ENCODE data around the gene RCC2. TPM values are rescaled to one million over a fixed set of nuclear protein-coding genes. Genes with fewer than 3 reads are reported as not detected.
"Not testable (repeated sequence)": the region's sequence is repeated elsewhere in the genome, so short reads cannot be mapped to it uniquely, and the experiment has no call there.

The RCC2 gene
- total RNA-seq, 2 donors from 2014 or later: 112 to 181 TPM

DNA sequence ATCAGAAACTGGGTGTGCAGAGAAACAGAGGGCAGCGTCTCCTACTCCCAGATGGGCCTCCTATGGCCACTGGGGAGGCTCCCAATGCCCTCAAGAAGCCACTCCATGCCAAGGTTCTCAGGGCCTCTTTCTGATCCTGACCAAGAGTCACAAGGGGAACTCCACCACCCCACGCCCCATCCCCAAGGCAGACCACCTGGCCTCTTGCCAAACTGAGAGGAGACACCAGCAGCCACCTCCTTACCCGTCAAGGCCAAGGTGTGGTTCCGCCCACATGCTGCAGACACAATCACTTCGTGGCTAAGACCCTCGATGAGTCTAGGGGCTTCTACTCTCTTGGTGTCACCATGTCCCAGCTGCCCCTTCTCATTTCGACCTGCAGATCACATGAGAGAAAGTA lies 17.0 kb downstream of the RCC2 start:
- no peak overlapping the region for H3K27ac Mint-ChIP-seq
- DNase-seq (ENCODE audit: low spot score): no peak
- ATAC-seq: no peak
- no peaks in the 10 kb centered on the region for H3K27me3 Mint-ChIP-seq
- H3K4me3 Mint-ChIP-seq: no peak overlapping the region
- H3K4me1 Mint-ChIP-seq (ENCODE audit: low read depth in 2 of 2): peaks cover 20 to 22% of the 10 kb centered on the region in 2 donors
- no peaks in the 10 kb centered on the region for H3K9me3 Mint-ChIP-seq
- H3K36me3 Mint-ChIP-seq: peaks cover 31% of the 10 kb centered on the region

DNA sequence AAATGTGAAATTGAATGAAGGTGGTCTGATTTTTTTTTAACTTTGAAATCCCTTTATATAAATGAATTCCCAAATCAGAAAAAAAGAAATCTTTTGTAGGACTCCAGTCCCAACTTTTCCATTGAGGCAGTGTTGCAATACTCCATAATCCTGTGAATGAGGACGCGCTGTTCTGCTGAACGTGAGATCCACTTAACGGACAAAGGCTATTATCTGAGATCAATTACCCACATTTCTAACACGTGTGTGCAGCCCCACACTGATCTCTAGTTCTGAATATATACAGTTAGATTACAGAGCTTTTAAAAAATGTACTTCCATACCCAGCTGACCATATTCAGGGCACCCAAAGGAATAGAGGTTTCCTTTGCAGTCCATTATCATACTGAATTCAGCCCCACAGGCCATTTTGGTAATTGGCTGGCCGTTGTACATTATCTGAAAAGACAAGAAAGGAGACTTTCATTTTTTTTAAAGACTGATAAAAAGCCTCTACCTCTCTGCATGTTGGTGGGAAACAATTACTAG lies 19.0 kb downstream of the RCC2 start:
- H3K36me3 Mint-ChIP-seq: peaks cover 27% of the 10 kb centered on the region
- H3K27ac Mint-ChIP-seq: no peak overlapping the region
- H3K9me3 Mint-ChIP-seq: no peaks in the 10 kb centered on the region
- no peaks in the 10 kb centered on the region for H3K27me3 Mint-ChIP-seq
- DNase-seq (ENCODE audit: low spot score) (no peak), ATAC-seq (no peak)
- peaks cover 20 to 22% of the 10 kb centered on the region in 2 donors for H3K4me1 Mint-ChIP-seq (ENCODE audit: low read depth in 2 of 2)
- H3K4me3 Mint-ChIP-seq: no peak overlapping the region

DNA sequence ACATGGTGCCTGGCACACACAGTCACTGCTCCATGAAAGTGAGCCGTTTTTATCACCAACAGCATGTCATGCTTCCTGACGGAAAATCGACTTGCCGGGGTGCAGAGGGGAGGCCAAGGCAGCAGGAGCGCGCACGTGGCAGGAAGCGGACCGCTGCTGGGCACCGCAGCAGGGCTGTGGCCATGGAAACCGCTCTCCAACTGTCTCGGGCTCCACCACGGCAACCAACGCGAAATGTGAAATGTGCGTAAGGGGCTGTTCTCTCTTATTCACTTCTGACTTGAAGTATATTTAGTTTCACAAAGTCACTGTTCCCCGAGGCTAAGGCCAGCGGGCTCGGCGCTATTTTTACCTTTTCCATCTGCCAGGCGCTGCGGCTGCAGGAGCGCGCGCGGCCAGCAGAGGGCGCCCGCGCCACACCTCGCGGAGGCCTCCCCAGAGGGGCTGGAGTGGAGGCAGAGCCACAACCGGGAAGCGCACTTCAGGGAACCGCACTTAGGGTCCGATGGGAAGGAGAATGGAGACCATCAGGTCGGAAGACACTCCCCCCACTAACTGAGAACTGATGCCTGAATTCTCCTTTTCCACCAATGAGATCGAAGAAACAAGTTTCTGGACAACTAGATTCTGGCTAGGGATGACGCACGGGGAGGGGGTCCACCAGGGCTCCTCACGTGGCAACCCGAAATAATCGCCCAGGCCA lies 19.7 kb downstream of the RCC2 start:
- H3K9me3 Mint-ChIP-seq: no peaks in the 10 kb centered on the region
- H3K27me3 Mint-ChIP-seq: no peaks in the 10 kb centered on the region
- ATAC-seq (peak; percentile 71 to 79), DNase-seq (ENCODE audit: low spot score) (peak; percentile 74)
- no peak overlapping the region for H3K27ac Mint-ChIP-seq
- H3K4me1 Mint-ChIP-seq (ENCODE audit: low read depth in 2 of 2): peaks cover 14 to 17% of the 10 kb centered on the region in 2 donors
- peaks cover 26% of the 10 kb centered on the region for H3K36me3 Mint-ChIP-seq
- no peak overlapping the region for H3K4me3 Mint-ChIP-seq

DNA sequence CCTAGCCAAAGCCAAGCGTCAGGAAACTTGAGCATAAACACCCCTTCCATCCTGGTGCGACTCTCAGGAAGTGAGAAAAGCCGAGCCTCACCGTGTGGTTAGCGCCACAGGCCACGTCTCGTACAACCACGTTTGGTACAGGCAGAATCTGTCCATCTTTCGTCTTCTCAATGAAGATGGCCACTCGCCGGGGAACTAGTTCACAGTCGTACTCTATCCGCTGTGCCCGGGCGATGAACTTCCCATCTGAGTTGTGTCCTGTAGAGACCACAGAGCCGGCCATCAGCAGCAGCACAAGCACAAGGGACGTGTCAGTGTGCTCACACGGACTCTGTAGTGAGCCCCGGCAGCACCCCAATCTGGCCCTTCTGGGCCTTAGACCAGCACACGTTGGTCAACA lies 23.1 kb downstream of the RCC2 start:
- Mint-ChIP-seq H3K36me3 (peaks cover 20% of the 10 kb centered on the region), H3K4me1 (ENCODE audit: low read depth in 2 of 2) (peaks cover 9 to 17% of the 10 kb centered on the region in 2 donors), H3K9me3 (no peaks in the 10 kb centered on the region), H3K27ac (no peak overlapping the region), H3K4me3 (no peak overlapping the region), H3K27me3 (no peaks in the 10 kb centered on the region)
- ATAC-seq (no peak), DNase-seq (ENCODE audit: low spot score) (no peak)

DNA sequence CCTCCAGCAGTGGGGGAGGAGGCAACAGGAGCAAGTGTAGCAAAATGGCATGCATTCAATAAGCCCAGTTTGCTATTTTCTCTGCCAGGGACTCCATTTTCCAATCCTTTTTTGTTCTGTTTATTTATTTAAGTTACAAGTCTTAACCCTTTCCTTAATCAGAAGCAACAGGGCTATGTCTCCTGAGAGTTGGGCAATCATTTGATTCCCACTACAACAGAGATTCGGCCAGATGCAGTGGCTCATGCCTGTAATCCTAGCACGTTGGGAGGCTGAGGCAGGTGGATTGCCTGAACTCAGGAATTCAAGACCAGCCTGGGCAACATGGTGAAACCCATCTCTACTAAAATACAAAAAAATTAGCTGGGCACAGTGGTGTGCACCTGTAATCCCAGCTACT lies 25.5 kb downstream of the RCC2 start:
- no peaks in the 10 kb centered on the region for H3K9me3 Mint-ChIP-seq

DNA sequence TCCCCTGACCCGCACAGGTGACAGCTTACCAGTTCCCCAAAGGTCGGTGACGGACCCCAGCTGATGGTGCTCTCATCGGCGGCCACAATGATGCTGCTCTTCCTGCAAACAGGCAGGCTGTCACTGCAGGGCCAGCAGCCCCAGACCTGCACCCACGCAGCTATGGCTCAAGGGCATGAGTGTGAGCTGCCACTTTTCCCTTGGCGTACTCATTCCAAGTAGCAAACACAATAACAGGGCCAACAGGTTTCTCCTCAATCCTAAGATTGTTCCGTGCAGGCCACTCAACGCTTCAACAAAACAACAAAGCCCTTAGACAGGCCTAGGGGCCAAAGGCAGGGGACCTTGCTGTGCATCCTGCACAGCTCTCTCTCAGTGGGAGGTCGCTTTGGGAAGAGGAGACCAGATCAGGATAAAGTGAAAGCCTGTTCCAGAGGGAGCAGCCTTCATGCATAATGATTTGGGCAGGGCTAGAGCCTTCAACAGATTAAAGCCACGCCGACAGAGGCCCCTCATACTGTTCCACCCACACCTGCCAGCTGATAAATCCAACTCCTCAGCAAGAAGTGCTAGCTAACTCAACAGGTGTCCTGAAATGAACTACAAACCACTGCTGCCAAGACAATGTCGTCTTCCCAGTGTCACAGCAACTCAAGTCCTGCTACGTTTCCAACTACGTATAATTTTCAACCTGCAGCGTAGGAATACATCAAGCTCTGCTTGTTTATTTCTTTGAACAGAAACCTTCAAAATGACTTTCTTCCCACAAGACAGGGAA lies 27.2 kb downstream of the RCC2 start:
- peaks cover 28% of the 10 kb centered on the region for H3K36me3 Mint-ChIP-seq

More for the DNA sequence above, 25.5 kb downstream of the RCC2 start:
- H3K36me3 Mint-ChIP-seq: peaks cover 19% of the 10 kb centered on the region
- ATAC-seq (no peak), DNase-seq (ENCODE audit: low spot score) (no peak)
- no peaks in the 10 kb centered on the region for H3K27me3 Mint-ChIP-seq
- H3K4me3 Mint-ChIP-seq: no peak overlapping the region
- H3K27ac Mint-ChIP-seq: no peak overlapping the region
- peaks cover 9 to 13% of the 10 kb centered on the region in 2 donors for H3K4me1 Mint-ChIP-seq (ENCODE audit: low read depth in 2 of 2)

DNA sequence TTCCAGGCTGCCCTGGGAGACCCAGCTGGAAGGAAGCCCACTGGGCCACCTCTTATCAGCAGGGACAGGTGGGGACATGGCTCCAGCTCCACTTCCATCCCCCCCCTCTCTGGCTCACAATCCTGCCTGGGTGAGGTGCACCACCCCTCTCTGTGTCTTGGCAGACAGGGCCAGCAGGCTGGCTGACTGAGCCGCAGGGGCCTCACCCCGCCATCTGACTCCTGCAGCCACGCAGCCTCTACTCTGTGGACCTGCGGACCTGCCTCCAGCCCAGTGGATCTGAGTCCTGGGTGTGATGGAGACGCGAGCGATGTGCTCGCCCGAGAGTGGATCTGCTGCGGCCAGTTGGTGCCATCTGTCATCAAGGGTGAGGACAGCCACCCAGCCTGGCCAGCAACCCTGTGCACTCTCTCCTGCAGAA lies 30.1 kb downstream of the RCC2 start:
- no peak overlapping the region for H3K27ac Mint-ChIP-seq
- no peak overlapping the region for H3K4me3 Mint-ChIP-seq
- H3K27me3 Mint-ChIP-seq: no peaks in the 10 kb centered on the region
- H3K36me3 Mint-ChIP-seq: peaks cover 27% of the 10 kb centered on the region
- no peak for DNase-seq (ENCODE audit: low spot score)
- ATAC-seq: no peak
- no peaks in the 10 kb centered on the region for H3K9me3 Mint-ChIP-seq
- peaks cover 9 to 15% of the 10 kb centered on the region in 2 donors for H3K4me1 Mint-ChIP-seq (ENCODE audit: low read depth in 2 of 2)

More for the DNA sequence above, 27.2 kb downstream of the RCC2 start:
- Mint-ChIP-seq H3K9me3 (no peaks in the 10 kb centered on the region), H3K4me3 (no peak overlapping the region), H3K27ac (peak overlapping the region in 1 of 2 donors; percentile 71), H3K4me1 (ENCODE audit: low read depth in 2 of 2) (peaks cover 9 to 13% of the 10 kb centered on the region in 2 donors), H3K27me3 (no peaks in the 10 kb centered on the region)
- no peak for DNase-seq (ENCODE audit: low spot score)
- no peak for ATAC-seq

DNA sequence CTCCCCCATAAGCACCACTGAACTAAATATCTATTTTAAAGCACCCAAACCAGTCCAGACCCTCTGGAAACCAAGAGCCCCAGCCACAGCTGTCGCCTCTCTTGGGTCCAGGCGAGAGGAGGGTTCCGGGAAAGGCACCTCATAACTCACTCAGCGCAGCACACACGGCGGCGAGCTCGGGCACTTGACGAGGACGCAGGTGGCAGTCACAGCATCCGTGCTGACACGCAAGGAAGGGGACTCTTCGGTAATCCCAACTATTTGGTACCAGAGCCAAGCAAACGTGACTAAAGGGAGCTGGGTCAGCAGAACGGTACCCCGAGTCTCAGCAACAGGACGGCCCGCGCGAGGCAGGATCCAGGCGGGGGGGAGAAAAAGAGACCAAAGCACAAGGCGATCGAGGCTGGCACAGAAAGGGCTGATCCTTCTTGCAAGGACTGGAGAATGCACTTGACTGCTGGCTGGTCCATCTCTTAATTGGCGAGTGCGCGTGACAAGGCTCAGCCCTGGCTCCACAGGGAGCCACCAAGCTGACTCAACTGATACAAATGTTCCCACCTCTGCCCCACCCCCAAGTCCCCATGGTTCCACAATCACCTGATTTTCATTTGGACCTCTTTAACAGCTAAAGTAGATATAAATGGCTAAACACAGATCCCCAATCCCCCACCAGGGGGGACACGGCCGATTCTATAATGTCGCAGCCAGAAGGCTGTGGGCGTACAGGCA lies 31.5 kb downstream of the RCC2 start:
- not testable (repeated sequence) for H3K4me3 Mint-ChIP-seq; H3K9me3 Mint-ChIP-seq; H3K27ac Mint-ChIP-seq; ATAC-seq; DNase-seq (ENCODE audit: low spot score); H3K27me3 Mint-ChIP-seq; H3K4me1 Mint-ChIP-seq (ENCODE audit: low read depth in 2 of 2)
- H3K36me3 Mint-ChIP-seq: peaks cover 24% of the 10 kb centered on the region

DNA sequence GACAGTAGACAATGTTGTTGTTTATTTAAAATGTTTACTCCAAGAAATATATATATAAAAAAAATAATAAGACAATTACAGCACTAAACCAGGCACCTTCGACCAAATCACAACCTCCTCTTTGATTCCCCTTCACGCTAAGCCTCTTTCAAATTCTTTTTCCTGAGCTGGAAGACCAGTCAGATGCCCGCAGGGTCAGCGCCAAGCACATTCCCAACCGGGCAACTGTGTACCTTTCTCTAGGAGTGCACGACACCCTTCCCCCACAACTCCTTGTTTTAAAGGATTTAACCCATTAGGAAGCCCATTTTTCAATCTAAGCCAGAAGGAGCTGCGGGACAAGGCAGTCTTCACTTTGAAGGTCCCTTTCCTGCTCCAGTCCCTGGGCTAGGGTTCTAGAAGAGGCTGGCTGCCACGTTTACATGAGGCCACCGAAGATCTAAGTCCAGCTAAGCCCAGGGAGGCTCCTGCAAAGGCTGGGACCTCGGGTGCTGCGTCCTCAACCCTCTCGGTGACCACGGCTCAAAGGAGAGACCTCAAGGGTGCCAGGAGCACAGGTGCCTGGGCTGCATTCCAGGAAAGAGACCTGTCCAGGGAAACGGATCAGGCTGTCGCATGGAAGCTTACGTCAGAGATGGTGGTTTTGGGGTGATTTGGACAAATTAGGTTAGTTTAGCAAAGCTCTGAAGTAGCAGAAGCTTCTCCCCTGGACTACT lies 32.6 kb downstream of the RCC2 start:
- ATAC-seq; H3K27me3 Mint-ChIP-seq; H3K4me3 Mint-ChIP-seq; DNase-seq (ENCODE audit: low spot score); H3K9me3 Mint-ChIP-seq; H3K4me1 Mint-ChIP-seq (ENCODE audit: low read depth in 2 of 2): not testable (repeated sequence)
- H3K36me3 Mint-ChIP-seq: peaks cover 19% of the 10 kb centered on the region
- H3K27ac Mint-ChIP-seq: peak overlapping the region in 1 of 2 donors; percentile 21

DNA sequence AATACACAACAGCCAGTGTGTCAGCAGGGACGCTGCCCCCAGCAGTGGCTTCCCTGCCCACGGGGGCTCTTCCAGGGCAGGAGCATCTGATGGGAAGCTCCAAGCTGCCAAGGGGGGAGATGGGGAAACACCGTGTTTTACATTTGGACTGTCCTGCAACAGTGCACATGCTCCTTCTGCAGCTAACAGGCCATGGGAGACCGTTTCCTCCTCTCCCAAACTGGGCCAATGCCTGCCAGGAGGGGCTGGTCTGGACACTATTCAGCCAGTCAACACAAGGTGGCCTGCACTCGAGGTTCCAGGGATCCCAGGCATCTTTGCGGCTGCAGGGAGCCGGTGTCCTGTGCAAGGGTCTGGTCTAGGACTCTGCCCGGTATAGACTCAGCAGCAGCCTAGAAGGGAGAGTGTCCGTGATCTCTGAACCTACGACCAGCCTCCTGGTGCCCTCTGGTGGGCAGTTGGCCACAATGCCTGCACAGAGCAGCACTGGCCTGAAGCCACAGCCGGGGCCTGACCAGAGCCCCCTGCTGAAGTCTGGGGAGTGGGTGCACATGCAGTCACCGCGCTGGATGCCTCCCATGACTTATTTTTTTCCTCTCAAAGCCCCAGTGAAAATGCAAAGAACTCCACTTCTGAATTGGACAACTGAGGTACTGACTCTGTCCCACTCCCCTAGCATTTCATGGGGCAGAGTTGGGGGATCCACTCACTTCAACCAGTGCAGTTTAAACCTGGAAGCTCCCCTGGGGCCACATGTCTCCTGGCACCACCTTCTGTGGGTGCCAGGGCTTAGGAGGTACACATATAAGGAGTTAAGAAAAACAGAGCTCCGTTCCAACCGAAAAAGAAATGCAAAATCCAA lies 33.3 kb downstream of the RCC2 start:
- DNase-seq (ENCODE audit: low spot score): no peak
- Mint-ChIP-seq H3K4me1 (ENCODE audit: low read depth in 2 of 2) (peaks cover 0 to 5% of the 10 kb centered on the region in 2 donors), H3K4me3 (no peak overlapping the region), H3K36me3 (peaks cover 19% of the 10 kb centered on the region), H3K27ac (peak overlapping the region in 1 of 2 donors; percentile 21), H3K27me3 (no peaks in the 10 kb centered on the region), H3K9me3 (no peaks in the 10 kb centered on the region)
- peak; percentile 69 to 78 for ATAC-seq

DNA sequence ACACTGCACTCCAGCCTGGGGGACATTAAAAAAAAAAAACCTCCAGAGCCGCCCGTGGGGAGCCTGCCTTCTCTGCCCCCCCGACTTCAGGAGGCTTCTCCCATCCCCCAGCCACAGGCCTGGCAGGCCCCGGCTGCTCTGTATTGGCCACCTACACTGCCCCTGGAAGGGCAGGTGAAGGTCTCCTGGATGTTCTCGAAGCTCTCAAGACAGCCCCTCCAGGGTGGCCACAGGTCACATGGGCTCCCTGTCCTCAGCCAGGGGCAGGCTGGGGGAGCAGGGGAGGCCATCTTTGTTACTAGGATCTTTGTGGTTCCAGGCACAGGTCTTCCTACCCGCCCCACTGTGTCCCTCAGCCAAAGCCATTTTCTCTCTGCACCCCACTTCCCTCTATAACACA lies 34.7 kb downstream of the RCC2 start:
- H3K27ac Mint-ChIP-seq: no peak overlapping the region
- peaks cover 0 to 5% of the 10 kb centered on the region in 2 donors for H3K4me1 Mint-ChIP-seq (ENCODE audit: low read depth in 2 of 2)
- DNase-seq (ENCODE audit: low spot score) (no peak), ATAC-seq (no peak)
- peaks cover 15% of the 10 kb centered on the region for H3K36me3 Mint-ChIP-seq
- no peaks in the 10 kb centered on the region for H3K27me3 Mint-ChIP-seq
- H3K9me3 Mint-ChIP-seq: no peaks in the 10 kb centered on the region
- H3K4me3 Mint-ChIP-seq: no peak overlapping the region

DNA sequence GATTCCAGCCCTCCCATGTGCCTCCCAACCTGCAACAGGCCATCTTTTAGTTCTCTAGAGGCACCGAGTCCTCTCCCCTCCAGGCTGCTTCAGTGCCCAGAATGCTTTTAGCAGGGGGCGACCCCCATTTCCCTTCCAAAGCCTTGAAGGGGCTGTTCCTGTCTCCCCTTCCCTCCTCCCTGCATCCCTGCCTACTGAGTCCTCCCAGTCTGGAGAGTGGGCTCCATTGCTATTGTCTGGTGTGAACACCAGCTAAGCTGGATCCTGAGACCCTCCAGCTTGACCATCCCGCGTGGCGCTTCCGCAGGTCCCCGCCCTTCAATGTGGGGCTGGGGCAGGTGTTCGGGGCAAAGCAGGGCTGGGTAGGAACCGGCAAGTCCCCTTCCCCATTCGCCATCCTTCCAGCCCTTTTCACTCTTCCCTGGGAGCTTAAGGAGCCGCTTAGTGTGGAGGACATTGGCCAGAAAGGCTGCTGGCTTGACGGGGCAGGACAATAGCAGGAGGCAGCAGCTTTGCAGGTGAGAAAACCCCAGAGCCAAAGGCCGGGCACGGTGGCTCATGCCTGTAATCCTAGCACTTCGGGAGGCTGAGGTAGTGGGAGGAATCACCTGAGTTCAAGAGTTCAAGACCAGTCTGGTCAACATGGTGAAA lies 35.3 kb downstream of the RCC2 start:
- Mint-ChIP-seq H3K4me3 (no peak overlapping the region), H3K9me3 (no peaks in the 10 kb centered on the region), H3K4me1 (ENCODE audit: low read depth in 2 of 2) (peaks cover 0 to 5% of the 10 kb centered on the region in 2 donors), H3K27me3 (no peaks in the 10 kb centered on the region), H3K27ac (no peak overlapping the region), H3K36me3 (peaks cover 15% of the 10 kb centered on the region)
- ATAC-seq (no peak), DNase-seq (ENCODE audit: low spot score) (no peak)
